ENCODE results near the gene SH3D19.

- no peak for TF ChIP-seq CTCF (IDR thresholded peaks at IDR 0.05)
- no peak for TF ChIP-seq POLR2A (IDR thresholded peaks at IDR 0.05)
These were observed 33.4 kb downstream of the SH3D19 start for GRCh38 chr4:151292038-151292437.

Data from uterus (tissue), 2 donors.